Testis (tissue), 2 donors: ENCODE results near the gene CASK.

Experiments used
- POLR2A ChIP-seq: fragments of 450-650 bp; IDR thresholded peaks from one replicate; pipeline ENCODE4 v1.6.1; 2017; ENCODE audit warnings: antibody characterized with exemption, mild to moderate bottlenecking, moderate library complexity
- TF ChIP-seq, protein P1 (sequence below), 3 experiments: fragments of 450-650 bp in 2 of 3; fragments of 200-600 bp in 1 of 3; sonication (generic) in 1 of 3; IDR thresholded peaks; one replicate each; pipeline ENCODE4 v1.5.1; 2016 to 2019; ENCODE audit warnings: antibody characterized with exemption in 3 of 3, mild to moderate bottlenecking in 2 of 3, moderate library complexity in 1 of 3

DNA sequence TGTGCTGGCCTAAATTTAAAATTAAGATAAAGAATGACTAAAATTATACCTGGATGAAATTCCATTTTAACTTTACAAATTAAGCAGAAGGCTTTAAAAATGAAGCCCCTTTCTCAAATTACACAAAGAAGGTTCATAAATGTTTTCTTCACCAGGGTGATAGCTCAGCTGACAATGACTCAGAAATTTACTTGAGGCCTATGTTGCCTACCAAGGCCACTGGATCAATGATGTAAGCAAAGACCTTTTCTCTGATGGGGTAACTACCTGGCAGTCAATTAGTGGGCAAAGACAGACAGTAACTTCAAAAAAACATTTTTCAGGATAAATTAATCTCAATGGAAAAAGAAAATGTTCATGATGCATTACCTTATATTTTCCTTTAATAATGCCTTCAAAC lies 258.4 kb downstream of the CASK start:
- no peak for TF ChIP-seq POLR2A
- TF ChIP-seq, protein P1, sequence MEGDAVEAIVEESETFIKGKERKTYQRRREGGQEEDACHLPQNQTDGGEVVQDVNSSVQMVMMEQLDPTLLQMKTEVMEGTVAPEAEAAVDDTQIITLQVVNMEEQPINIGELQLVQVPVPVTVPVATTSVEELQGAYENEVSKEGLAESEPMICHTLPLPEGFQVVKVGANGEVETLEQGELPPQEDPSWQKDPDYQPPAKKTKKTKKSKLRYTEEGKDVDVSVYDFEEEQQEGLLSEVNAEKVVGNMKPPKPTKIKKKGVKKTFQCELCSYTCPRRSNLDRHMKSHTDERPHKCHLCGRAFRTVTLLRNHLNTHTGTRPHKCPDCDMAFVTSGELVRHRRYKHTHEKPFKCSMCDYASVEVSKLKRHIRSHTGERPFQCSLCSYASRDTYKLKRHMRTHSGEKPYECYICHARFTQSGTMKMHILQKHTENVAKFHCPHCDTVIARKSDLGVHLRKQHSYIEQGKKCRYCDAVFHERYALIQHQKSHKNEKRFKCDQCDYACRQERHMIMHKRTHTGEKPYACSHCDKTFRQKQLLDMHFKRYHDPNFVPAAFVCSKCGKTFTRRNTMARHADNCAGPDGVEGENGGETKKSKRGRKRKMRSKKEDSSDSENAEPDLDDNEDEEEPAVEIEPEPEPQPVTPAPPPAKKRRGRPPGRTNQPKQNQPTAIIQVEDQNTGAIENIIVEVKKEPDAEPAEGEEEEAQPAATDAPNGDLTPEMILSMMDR (IDR thresholded peaks at IDR 0.05) = no peak
